Type B pancreatic cell (in vitro differentiated cells): ENCODE measurements around the gene CRTAC1. TPM values are rescaled to one million over a fixed set of nuclear protein-coding genes. Genes with fewer than 3 reads are reported as not detected.

Experiments used
- DNase-seq: peaks from one replicate; pipeline ENCODE4 v3.0.0; 2021; ENCODE audit warnings: mixed read lengths; ENCODE audit not compliant: unreplicated experiment; ENCODE audit errors: extremely low spot score
- H3K27ac Mint-ChIP-seq: 2 replicates; pipeline ENCODE4 v1.8.0; 2021; ENCODE audit warnings: mild to moderate bottlenecking, mixed read lengths
- H3K27me3 Mint-ChIP-seq: 2 replicates; pipeline ENCODE4 v1.8.0; 2021; ENCODE audit warnings: mixed read lengths
- H3K36me3 Mint-ChIP-seq: 2 replicates; pipeline ENCODE4 v1.8.0; 2021; ENCODE audit warnings: mixed read lengths
- H3K4me1 Mint-ChIP-seq: one replicate; pipeline ENCODE4 v1.8.0; 2021; ENCODE audit warnings: mixed read lengths; ENCODE audit not compliant: unreplicated experiment
- H3K4me3 Mint-ChIP-seq: 2 replicates; pipeline ENCODE4 v1.8.0; 2021; ENCODE audit warnings: mild to moderate bottlenecking, mixed read lengths
- H3K9me3 Mint-ChIP-seq: 2 replicates; pipeline ENCODE4 v1.8.0; 2021; ENCODE audit warnings: mixed read lengths
- CTCF ChIP-seq: fragments of 200-600 bp; sonication (generic); conservative IDR thresholded peaks from 2 replicates; pipeline ENCODE4 v1.5.0; 2021; ENCODE audit warnings: antibody characterized with exemption, mild to moderate bottlenecking
- total RNA-seq: library from RNA; stranded (reverse); gene quantifications from 2 replicates; pipeline ENCODE4 v1.2.1, GENCODE V29; 2021; ENCODE audit warnings: low replicate concordance

CRTAC1 gene
- total RNA-seq, 1 donor from 2014 or later = 5.3 TPM

DNA sequence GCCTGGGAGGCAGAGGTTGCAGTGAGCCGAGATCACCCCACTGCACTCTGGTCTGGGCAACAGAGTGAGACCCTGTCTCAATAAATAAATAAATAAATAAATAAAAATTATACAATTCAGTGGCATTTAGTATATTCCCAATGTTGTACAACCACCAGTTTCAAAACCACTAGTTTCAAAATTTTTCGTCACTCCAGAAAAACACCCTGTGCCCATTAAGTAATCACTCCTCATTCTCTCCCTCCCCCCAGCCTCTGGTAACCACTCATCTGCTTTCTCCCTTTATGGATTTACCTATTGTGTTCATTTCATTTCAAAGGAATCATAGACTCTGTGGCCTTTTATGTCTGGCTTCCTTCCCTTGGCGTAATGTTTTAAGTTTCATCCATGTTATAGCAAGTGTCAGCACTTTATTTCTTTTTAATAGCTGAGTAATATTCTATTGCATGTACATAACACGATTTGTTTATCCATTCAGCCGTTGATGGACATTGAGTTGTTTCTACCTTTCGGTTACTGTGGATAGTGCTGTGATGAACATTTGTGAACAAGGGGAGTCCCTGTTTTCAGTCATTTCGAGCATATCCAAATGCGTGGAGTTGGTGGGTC lies 210.2 kb downstream of the CRTAC1 start:
- Mint-ChIP-seq H3K4me1 (no peaks in the 10 kb centered on the region), H3K4me3 (no peak overlapping the region), H3K27me3 (peaks cover 18% of the 10 kb centered on the region), H3K36me3 (no peaks in the 10 kb centered on the region), H3K27ac (no peak overlapping the region), H3K9me3 (no peaks in the 10 kb centered on the region)
- no peak for DNase-seq
- TF ChIP-seq CTCF = no peak

- no peak overlapping the region for H3K4me3 Mint-ChIP-seq
- TF ChIP-seq CTCF = no peak
- no peaks in the 10 kb centered on the region for H3K36me3 Mint-ChIP-seq
- no peaks in the 10 kb centered on the region for H3K4me1 Mint-ChIP-seq
- H3K9me3 Mint-ChIP-seq = no peaks in the 10 kb centered on the region
- peaks cover 16% of the 10 kb centered on the region for H3K27me3 Mint-ChIP-seq
- DNase-seq = no peak
- H3K27ac Mint-ChIP-seq = no peak overlapping the region
Measured at GRCh38 chr10:97818572-97818971, 211.8 kb downstream of the CRTAC1 start.

DNA sequence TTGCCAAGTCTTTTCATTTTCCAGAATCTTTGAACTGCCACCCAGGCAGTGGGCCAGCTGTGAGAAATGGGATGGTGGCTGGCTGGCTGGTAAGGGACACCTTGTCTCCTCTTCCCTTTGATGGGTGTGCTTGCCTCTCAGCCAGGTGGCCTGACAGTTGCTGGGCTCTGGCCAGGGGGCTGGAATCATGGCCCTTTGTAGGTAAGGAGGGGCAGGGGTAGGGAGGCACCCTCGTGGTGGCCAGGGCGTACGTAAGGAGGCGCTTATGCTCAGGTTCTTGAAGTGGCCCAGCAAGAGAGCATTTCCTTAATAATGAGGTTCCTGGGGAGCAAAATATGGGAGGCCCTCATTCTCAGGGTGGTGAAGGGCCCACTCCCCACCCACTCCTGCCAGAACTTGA lies 213.8 kb downstream of the CRTAC1 start:
- Mint-ChIP-seq H3K4me1 (no peaks in the 10 kb centered on the region), H3K27me3 (peaks cover 18% of the 10 kb centered on the region), H3K4me3 (no peak overlapping the region), H3K36me3 (no peaks in the 10 kb centered on the region), H3K27ac (no peak overlapping the region), H3K9me3 (no peaks in the 10 kb centered on the region)
- DNase-seq = no peak
- TF ChIP-seq CTCF = no peak

Other genes with a start within 250 kb of the CRTAC1 start
- 0.41 and 0.52 TPM in 2 replicates for gene GOLGA7B, start 180.8 kb downstream of the CRTAC1 start, total RNA-seq
- 14.2 and 15.4 TPM in 2 replicates for gene R3HCC1L, start 104.0 kb upstream of the CRTAC1 start, total RNA-seq
- 40.5 and 59.4 TPM in 2 replicates for gene LOXL4, start 237.6 kb upstream of the CRTAC1 start, total RNA-seq